ENCODE data around the gene VPS35.

DNA sequence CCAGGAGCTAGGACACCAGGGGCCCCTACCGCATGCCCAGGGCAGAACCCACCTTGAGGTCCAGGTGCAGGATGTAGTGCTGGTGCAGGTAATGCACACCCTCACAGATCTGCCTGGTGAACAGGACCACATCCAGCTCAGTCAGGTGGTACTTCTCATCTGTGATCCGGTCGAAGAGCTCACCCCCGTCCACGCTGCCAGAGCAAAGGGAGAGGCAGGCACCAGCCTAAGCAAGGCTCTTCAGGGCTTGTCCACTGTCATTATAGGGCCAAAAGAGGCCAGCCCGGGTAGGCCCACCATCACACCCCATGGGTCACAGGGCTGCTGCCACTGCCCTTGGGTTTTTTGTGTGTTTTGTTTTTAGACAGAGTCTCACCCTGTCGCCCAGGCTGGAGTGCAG lies 38.2 kb upstream of the VPS35 start:
- TF ChIP-seq, protein P1, sequence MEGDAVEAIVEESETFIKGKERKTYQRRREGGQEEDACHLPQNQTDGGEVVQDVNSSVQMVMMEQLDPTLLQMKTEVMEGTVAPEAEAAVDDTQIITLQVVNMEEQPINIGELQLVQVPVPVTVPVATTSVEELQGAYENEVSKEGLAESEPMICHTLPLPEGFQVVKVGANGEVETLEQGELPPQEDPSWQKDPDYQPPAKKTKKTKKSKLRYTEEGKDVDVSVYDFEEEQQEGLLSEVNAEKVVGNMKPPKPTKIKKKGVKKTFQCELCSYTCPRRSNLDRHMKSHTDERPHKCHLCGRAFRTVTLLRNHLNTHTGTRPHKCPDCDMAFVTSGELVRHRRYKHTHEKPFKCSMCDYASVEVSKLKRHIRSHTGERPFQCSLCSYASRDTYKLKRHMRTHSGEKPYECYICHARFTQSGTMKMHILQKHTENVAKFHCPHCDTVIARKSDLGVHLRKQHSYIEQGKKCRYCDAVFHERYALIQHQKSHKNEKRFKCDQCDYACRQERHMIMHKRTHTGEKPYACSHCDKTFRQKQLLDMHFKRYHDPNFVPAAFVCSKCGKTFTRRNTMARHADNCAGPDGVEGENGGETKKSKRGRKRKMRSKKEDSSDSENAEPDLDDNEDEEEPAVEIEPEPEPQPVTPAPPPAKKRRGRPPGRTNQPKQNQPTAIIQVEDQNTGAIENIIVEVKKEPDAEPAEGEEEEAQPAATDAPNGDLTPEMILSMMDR (IDR thresholded peaks at IDR 0.05): no peak
- TF ChIP-seq POLR2A (IDR thresholded peaks at IDR 0.05): no peak
